HFFc6 (cell line): ENCODE data around the gene MBLAC1. TPM values are rescaled to one million over a fixed set of nuclear protein-coding genes. Genes with fewer than 3 reads are reported as not detected.
A peak's percentile ranks its signal among the peaks of the same experiment; 100 is the strongest.

Source experiments
- DNase-seq: peaks from one replicate; pipeline ENCODE4 v3.0.0-alpha.2; 2018
- H3K27ac Mint-ChIP-seq: 2 replicates; pipeline ENCODE4 v1.8.0; 2020; ENCODE audit warnings: mild to moderate bottlenecking, mixed read lengths
- H3K27me3 Mint-ChIP-seq: 2 replicates; pipeline ENCODE4 v1.8.0; 2021; ENCODE audit warnings: mild to moderate bottlenecking, moderate library complexity, mixed read lengths; ENCODE audit not compliant: insufficient read depth
- H3K36me3 Mint-ChIP-seq: 2 replicates; pipeline ENCODE4 v1.8.0; 2021; ENCODE audit warnings: low read depth, mixed read lengths
- H3K4me1 Mint-ChIP-seq: 2 replicates; pipeline ENCODE4 v1.8.0; 2020; ENCODE audit warnings: low read depth, mixed read lengths
- H3K4me3 Mint-ChIP-seq: 2 replicates; pipeline ENCODE4 v1.8.0; 2020; ENCODE audit warnings: mild to moderate bottlenecking, moderate library complexity, mixed read lengths
- H3K9me3 Mint-ChIP-seq: 2 replicates; pipeline ENCODE4 v1.8.0; 2020; ENCODE audit warnings: mild to moderate bottlenecking, mixed read lengths
- CTCF ChIP-seq: fragments of 200-600 bp; sonication (generic); IDR thresholded peaks from 2 replicates; pipeline ENCODE4 v1.5.0; 2021; ENCODE audit warnings: antibody characterized with exemption, mild to moderate bottlenecking
- total RNA-seq, 6 experiments: library from RNA; stranded (reverse); fragmentation: NEBNext Ultra II Directional; extraction: Animal tissue kit (Norgen Biotek cat#: 25700); gene quantifications; 2 replicates in 1 of 6; 3 replicates in 5 of 6; pipeline ENCODE4 v1.2.3, GENCODE V29; 2021

MBLAC1 gene
- total RNA-seq, 6 experiments from 2014 or later = 2.3 to 3.0 (median 2.5) TPM

- Mint-ChIP-seq H3K27ac (peak within 1 kb of the TSS; percentile 86), H3K36me3 (peaks cover 19% of the 10 kb centered on the region; the same call in 1 of the 2 replicates), H3K4me3 (peak within 1 kb of the TSS; percentile 96), H3K27me3 (peaks cover 6% of the 10 kb centered on the region), H3K9me3 (no peaks in the 10 kb centered on the region), H3K4me1 (peaks cover 25% of the 10 kb centered on the region)
- TF ChIP-seq CTCF = no peak
- peak; percentile 99 for DNase-seq
Measured at GRCh38 chr7:100148559-100149328, 22.0 kb downstream of the MBLAC1 start, which contains the start of gene LAMTOR4. Gene LAMTOR4, plus strand, starts transcription at chr7:100148918. Its CDS starts 55 bp downstream, at chr7:100148973.

GRCh38 chr7:100152404-100152803 lies 25.6 kb downstream of the MBLAC1 start:
- Mint-ChIP-seq H3K27me3 (peaks cover 6% of the 10 kb centered on the region), H3K27ac (no peak overlapping the region), H3K36me3 (peaks cover 25% of the 10 kb centered on the region), H3K9me3 (no peaks in the 10 kb centered on the region), H3K4me3 (no peak overlapping the region), H3K4me1 (peaks cover 42% of the 10 kb centered on the region)
- TF ChIP-seq CTCF = no peak
- no peak for DNase-seq

DNA sequence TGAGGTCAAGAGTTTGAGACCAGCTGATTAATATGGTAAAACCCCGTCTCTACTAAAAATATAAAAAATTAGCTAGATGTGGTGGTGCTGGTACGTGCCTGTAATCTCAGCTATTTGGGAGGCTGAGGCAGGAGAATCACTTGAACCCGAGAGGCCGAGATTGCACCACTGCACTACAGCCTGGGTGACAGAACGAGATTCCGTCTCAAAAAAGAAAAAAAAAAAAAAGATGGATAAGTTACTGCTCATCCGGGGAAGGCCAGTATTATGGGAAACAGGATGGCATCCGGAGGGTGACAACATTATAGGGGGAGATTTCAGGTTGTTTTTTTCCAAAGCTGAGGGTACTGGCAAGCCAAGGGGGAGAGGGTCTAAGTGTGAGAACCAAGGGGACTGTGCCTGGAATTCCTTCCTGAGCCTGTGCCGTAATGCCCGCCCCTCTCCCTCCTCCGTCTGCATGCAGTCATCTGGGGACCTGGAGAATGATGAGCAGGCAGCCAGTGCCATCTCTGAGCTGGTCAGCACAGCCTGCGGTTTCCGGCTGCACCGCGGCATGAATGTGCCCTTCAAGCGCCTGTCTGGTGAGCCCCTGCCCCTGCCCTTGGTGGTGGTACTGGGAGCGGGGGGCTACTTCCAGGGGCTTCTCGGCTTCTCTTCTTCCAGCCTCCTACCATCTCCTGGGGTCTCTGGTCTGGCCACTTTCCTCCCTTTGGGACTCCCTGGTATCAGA lies 26.3 kb downstream of the MBLAC1 start:
- Mint-ChIP-seq H3K4me1 (peaks cover 46% of the 10 kb centered on the region), H3K27ac (no peak overlapping the region), H3K9me3 (no peaks in the 10 kb centered on the region), H3K4me3 (no peak overlapping the region), H3K36me3 (peaks cover 29% of the 10 kb centered on the region), H3K27me3 (peaks cover 6% of the 10 kb centered on the region)
- no peak for DNase-seq
- TF ChIP-seq CTCF = no peak

GRCh38 chr7:100153708-100154535 lies 27.2 kb downstream of the MBLAC1 start:
- peak overlapping the region; percentile 56 for H3K27ac Mint-ChIP-seq
- H3K4me3 Mint-ChIP-seq = no peak overlapping the region
- peaks cover 29% of the 10 kb centered on the region for H3K36me3 Mint-ChIP-seq
- H3K9me3 Mint-ChIP-seq = no peaks in the 10 kb centered on the region
- peaks cover 43% of the 10 kb centered on the region for H3K4me1 Mint-ChIP-seq
- no peak for TF ChIP-seq CTCF
- peaks cover 4% of the 10 kb centered on the region for H3K27me3 Mint-ChIP-seq
- DNase-seq = no peak
